Right atrium auricular region (tissue), 2 donors: Measurements from ENCODE around the gene PTGFRN. TPM values are rescaled to one million over a fixed set of nuclear protein-coding genes. Genes with fewer than 3 reads are reported as not detected.
A peak's percentile ranks its signal among the peaks of the same experiment; 100 is the strongest.

Experiments
- DNase-seq: peaks from one replicate; pipeline ENCODE4 v3.0.0-alpha.2; 2019; ENCODE audit warnings: low spot score
- H3K27ac ChIP-seq, 2 donors: fragments of 200-600 bp; sonication (generic); 1 replicate in 1 of 2; 2 replicates in 1 of 2; pipeline ENCODE4 v1.5.1; 2016 to 2019
- H3K27me3 ChIP-seq, 2 donors: fragments of 200-600 bp; sonication (generic); one replicate each; pipeline versions ENCODE4 v1.5.1 to v1.6.0; 2017 to 2019
- H3K36me3 ChIP-seq: fragments of 200-600 bp; sonication (generic); one replicate; pipeline ENCODE4 v1.5.1; 2016
- H3K4me1 ChIP-seq, 2 donors: fragments of 200-600 bp; sonication (generic); one replicate each; pipeline versions ENCODE4 v1.5.1 to v1.6.0; 2017 to 2019
- H3K4me3 ChIP-seq, 2 donors: fragments of 200-600 bp; sonication (generic); 1 replicate in 1 of 2; 2 replicates in 1 of 2; pipeline ENCODE4 v1.5.1; 2017 to 2019; ENCODE audit warnings: mild to moderate bottlenecking in 1 of 2, moderate library complexity in 1 of 2
- H3K9me3 ChIP-seq, 2 donors: fragments of 200-600 bp; sonication (generic); one replicate each; pipeline ENCODE4 v1.5.1; 2019
- CTCF ChIP-seq, 2 donors: fragments of 200-600 bp; sonication (generic); IDR thresholded peaks; one replicate each; pipeline ENCODE4 v1.5.1; 2019; ENCODE audit warnings: antibody characterized with exemption in 2 of 2
- total RNA-seq, 2 donors: library from RNA; depleted of rRNA; stranded (reverse); fragments of >200 nt; gene quantifications; one replicate each; pipeline ENCODE4 v1.1.0, GENCODE V29; 2016

The PTGFRN gene
- total RNA-seq, 2 donors from 2014 or later: 129 to 141 TPM

GRCh38 chr1:116914667-116915066 lies 5.0 kb downstream of the PTGFRN start:
- H3K36me3 ChIP-seq: no peaks in the 10 kb centered on the region
- H3K27me3 ChIP-seq: no peaks in the 10 kb centered on the region
- no peak for TF ChIP-seq CTCF (IDR thresholded peaks at IDR 0.05)
- H3K4me3 ChIP-seq: peak overlapping the region; percentile 5 to 17
- no peak for DNase-seq
- peak overlapping the region; percentile 68 to 90 for H3K27ac ChIP-seq
- H3K4me1 ChIP-seq: peaks cover 0 to 71% of the 10 kb centered on the region in 2 donors
- H3K9me3 ChIP-seq: no peaks in the 10 kb centered on the region

- Histone ChIP-seq H3K4me1 (peaks cover 0 to 75% of the 10 kb centered on the region in 2 donors), H3K27me3 (no peaks in the 10 kb centered on the region), H3K4me3 (peak overlapping the region; percentile 15 to 17), H3K27ac (peak overlapping the region; percentile 68 to 90), H3K9me3 (no peaks in the 10 kb centered on the region), H3K36me3 (no peaks in the 10 kb centered on the region)
- no peak for TF ChIP-seq CTCF (IDR thresholded peaks at IDR 0.05)
- DNase-seq: peak; percentile 32
Measured at GRCh38 chr1:116915086-116915661, 5.5 kb downstream of the PTGFRN start.

- H3K27me3 ChIP-seq: no peaks in the 10 kb centered on the region
- H3K9me3 ChIP-seq: no peaks in the 10 kb centered on the region
- no peaks in the 10 kb centered on the region for H3K36me3 ChIP-seq
- H3K4me3 ChIP-seq: peak overlapping the region in 1 of 2 donors; percentile 15
- no peak for TF ChIP-seq CTCF (IDR thresholded peaks at IDR 0.05)
- H3K4me1 ChIP-seq: peaks cover 0 to 82% of the 10 kb centered on the region in 2 donors
- H3K27ac ChIP-seq: peak overlapping the region; percentile 68 to 90
- DNase-seq: no peak
Measured at GRCh38 chr1:116916002-116916401, 6.3 kb downstream of the PTGFRN start.

- Histone ChIP-seq H3K27ac (peak overlapping the region; percentile 68 to 90), H3K4me3 (no peak overlapping the region), H3K4me1 (peaks cover 0 to 75% of the 10 kb centered on the region in 2 donors), H3K27me3 (no peaks in the 10 kb centered on the region), H3K9me3 (no peaks in the 10 kb centered on the region), H3K36me3 (no peaks in the 10 kb centered on the region)
- no peak for TF ChIP-seq CTCF (IDR thresholded peaks at IDR 0.05)
- peak; percentile 58 for DNase-seq
Measured at GRCh38 chr1:116916533-116917445, 7.1 kb downstream of the PTGFRN start.

- no peak overlapping the region for H3K4me3 ChIP-seq
- no peaks in the 10 kb centered on the region for H3K36me3 ChIP-seq
- peak overlapping the region in 1 of 2 donors; percentile 90 for H3K27ac ChIP-seq
- no peaks in the 10 kb centered on the region for H3K27me3 ChIP-seq
- H3K4me1 ChIP-seq: peaks cover 0 to 75% of the 10 kb centered on the region in 2 donors
- H3K9me3 ChIP-seq: no peaks in the 10 kb centered on the region
- TF ChIP-seq CTCF (IDR thresholded peaks at IDR 0.05): no peak
- peak; percentile 13 for DNase-seq
Measured at GRCh38 chr1:116918714-116919357, 9.1 kb downstream of the PTGFRN start.
